HG03439 (cell line): ENCODE results near the gene SMAD3.

ENCODE experiments used
- ATAC-seq: cut with Tn5 transposase; IDR thresholded peaks from one replicate; pipeline ENCODE4 v1.9.1; 2021; ENCODE audit warnings: mild to moderate bottlenecking, moderate library complexity; ENCODE audit not compliant: unreplicated experiment

The SMAD3 gene

DNA sequence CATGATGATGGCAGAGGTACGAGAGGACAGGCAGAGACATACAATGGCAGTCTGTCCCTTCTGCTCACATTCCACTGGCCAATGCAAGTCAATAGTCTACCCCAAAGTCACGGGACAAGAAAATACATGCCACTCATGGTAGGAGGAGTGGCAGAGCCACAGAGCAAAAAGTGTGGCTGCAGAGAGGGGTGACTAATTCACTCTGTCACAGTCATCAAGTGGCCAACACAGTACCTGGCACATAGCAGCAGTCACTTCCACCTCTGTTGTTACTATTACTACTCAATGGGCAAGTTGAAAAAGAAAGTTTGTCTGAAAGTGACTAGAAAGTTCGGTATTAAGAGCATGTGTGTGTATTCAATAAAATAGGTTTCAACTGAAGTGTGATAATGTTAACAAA lies 91.4 kb downstream of the SMAD3 start:
- no peak for ATAC-seq

DNA sequence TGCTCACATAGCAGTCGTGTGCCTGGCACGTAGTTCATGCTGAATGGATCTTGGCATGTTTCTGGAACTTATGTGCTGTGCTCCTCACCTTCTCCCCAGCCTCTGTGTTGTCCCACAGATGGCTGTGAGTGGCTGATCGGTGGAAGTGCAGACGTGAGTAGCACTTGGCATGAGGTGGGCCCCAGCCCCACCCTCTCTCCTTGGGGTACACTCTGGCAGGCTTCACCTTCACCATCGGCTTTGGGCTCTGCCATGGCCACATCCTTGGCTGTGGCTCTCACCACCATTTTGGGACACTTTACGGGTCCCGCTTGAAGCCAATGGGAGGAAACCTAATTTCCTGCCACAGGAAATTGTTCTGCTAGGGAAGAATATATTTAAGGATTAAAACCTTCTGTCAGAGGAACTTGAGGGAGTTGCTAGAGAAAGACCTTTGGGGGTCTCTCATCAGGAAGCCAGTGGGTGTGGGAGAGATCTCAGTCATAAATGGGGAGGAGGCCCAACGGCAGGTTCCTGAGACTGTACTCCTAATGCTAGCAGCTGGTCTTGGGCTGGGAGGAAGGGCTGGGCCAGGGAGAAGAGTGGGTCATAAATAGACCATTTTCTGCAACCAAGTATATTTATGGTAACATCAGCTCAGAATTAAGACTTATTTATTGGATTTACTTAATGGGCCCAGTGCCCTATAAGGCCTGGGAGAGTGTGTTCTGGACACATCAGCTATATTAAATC lies 92.3 kb downstream of the SMAD3 start:
- no peak for ATAC-seq

GRCh38 chr15:67158367-67158766 lies 93.0 kb downstream of the SMAD3 start:
- ATAC-seq = no peak

GRCh38 chr15:67161412-67161811 lies 96.0 kb downstream of the SMAD3 start:
- no peak for ATAC-seq

- no peak for ATAC-seq
These were observed 96.5 kb downstream of the SMAD3 start for GRCh38 chr15:67161881-67162280.

DNA sequence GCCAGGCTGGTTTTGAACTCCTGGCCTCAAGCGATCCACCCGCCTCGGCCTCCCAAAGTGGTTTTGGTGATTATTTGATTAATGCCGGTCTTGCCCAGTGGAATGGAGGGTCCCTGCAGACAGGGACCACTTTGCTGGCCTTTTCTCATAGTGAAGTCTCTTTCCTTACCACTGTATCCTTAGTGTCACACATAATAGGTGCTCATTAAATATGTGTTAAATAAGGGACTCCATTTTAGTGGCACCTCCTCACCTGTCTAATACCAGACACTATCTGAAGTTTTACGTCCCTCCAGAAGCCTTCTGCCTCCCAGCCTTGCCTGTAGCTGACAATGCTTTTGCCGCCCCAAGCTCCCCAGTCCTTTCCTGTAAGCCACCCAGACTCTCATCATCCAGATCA lies 97.8 kb downstream of the SMAD3 start:
- ATAC-seq = no peak

- no peak for ATAC-seq
These were observed 99.0 kb downstream of the SMAD3 start for GRCh38 chr15:67164401-67164791.

- no peak for ATAC-seq
These were observed 99.4 kb downstream of the SMAD3 start for GRCh38 chr15:67164811-67165253.

DNA sequence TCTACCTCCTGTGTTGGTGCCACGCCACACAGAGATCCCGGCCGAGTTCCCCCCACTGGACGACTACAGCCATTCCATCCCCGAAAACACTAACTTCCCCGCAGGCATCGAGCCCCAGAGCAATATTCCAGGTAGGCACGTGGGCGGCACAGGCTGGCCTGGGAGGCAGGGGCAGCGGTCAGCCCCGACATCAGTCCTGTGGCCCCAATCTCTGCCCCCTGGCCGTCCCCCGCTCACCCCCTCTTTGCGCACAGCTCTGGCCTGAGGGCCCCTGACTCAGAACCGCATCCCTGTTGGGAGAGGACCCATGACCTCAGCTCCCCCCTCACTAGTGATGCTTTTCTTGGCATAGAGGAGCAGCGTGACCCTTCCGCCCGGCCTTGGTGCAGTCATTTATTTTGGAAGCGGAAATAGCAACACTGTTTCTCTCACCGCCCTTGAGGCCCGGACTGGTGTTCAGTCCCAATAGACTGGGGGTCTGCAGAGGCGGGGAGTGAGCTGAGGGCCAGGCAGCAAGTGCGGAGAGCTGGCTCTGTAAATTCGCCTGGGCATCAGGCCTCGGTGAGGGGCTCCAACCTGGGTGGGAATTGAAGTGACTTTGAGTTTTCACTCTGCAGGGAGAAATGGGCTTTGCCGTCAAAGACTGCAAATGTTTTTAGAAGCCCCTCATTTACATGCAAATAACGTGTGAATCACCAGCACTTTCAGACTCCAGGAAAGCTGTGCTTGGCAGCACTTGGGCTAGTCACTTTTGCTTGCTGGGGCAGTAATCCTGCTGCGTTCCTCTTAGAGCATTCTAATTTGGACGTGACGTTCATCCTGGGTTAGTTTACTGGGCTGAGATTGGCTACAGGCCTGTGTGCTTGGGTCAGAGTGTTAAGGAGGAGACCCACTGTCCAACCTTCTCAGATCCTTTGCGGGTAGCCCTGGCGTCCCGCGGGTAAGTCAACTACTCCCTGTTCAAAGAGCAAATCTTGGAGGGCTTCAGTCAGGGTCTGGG lies 100.2 kb downstream of the SMAD3 start:
- ATAC-seq = no peak

DNA sequence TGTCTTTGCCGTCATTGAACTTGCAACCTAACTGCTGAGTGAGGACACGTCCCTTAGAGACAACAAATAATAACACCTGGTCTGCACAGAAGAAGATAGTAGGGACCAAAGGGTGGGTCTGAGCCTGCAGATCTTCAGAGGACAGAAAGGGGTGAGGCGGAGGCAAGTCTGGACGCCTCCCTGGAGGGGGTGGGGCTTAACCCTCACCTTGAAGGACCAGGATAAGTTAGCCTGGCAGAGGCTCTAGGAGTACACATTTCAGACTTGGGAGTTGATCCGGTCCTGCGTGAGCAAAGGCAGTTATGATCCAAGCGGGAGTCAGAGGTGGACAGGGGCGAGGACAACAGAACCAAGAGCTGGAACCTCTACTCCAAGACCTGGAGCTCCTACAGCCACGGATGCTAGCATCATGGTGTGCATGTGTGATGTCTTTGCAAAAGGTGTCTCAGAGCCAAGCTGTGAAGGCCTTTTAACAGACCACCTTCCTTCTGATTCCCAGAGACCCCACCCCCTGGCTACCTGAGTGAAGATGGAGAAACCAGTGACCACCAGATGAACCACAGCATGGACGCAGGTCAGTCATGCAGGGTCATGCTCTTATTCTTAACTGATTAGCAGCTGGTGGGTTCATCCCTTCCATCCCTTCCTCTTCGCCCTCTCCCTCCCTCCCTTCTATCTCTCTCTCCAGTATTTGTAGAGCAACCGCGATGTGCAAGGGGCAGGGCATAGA lies 101.0 kb downstream of the SMAD3 start:
- ATAC-seq = no peak

GRCh38 chr15:67167091-67167490 lies 101.7 kb downstream of the SMAD3 start:
- ATAC-seq = no peak

- no peak for ATAC-seq
These were observed 103.3 kb downstream of the SMAD3 start for GRCh38 chr15:67168694-67169093.

DNA sequence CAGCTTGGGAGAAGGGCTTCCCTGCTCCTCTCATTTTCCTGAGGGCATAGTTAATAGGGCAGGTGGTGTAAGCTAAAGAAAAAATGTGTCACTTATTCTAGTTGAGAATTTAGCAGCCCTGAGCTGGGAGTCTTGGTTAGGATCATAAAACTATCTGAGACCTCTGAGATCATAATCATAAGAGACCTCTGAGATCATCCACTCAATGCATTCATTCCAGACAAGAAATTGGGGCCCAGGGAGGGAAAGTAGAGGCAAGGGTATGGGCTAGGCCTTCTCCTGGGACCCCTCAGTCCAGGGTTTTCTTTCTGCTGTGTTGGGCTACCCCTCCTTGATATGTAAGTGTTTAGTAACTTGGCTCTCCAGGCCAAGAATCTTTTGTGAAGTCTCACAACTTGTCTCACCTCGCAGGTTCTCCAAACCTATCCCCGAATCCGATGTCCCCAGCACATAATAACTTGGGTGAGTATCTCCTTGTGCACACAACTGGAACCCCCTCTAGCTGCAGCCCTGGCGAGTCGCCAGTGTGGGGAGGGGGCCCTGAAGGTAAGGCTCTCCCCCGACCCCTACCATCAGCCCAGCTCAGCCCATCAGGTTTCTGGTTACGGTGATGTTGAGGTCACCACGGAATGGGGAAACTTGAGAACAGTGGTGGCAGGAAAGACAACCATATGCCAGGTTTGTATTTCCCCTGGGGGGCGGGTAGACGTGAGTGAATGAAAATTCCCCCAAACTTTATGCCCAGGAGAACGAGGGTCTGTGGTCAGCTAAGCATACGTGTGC lies 104.9 kb downstream of the SMAD3 start:
- ATAC-seq = no peak

GRCh38 chr15:67171471-67171870 lies 106.1 kb downstream of the SMAD3 start:
- no peak for ATAC-seq

DNA sequence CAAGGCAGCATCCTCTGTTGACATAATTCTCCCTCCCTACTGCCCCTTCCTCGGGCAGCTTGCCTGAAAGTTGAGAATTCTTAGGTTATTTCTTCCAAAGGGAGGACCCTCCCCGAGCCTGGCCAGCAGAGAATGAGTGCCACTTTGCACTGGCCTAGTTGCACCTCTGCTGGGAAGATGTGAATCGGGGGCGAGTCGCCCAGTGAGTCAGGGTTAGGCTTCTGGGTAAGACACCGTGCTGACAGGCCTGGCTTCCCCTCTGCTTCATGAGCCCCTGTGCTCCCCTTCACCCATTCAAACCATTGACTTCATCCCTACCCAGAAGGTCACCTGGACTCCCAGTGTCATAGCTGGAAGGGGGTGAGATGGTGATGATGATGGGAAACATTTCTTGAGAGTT lies 106.8 kb downstream of the SMAD3 start:
- ATAC-seq = no peak

- no peak for ATAC-seq
These were observed 107.6 kb downstream of the SMAD3 start for GRCh38 chr15:67173005-67173404.

GRCh38 chr15:67173786-67174185 lies 108.4 kb downstream of the SMAD3 start:
- no peak for ATAC-seq

DNA sequence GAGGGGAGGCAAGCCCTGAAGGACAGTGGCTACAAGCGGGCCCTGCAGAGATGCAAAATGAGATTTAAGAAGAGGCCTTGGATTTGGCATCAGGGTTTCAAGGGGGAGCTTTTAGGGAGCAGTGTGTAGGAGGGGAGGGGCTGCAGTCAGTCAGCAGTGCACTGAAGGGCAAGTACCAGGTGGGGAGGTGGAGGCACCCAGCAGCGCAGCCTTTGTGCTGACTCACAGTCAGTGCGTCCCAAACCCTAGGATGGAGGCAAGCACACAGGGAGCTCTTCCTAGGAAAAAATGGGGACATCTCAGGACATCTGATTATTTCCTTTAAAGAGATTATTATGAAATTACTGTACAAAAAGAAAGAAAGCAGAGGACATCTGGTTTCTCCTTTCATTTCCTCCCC lies 109.0 kb downstream of the SMAD3 start:
- ATAC-seq = no peak

- no peak for ATAC-seq
These were observed 109.6 kb downstream of the SMAD3 start for GRCh38 chr15:67174864-67175573.

GRCh38 chr15:67175643-67176071 lies 110.3 kb downstream of the SMAD3 start:
- ATAC-seq = no peak
